ENCODE results near the gene F8A1. TPM values are rescaled to one million over a fixed set of nuclear protein-coding genes. Genes with fewer than 3 reads are reported as not detected.
"Not testable (repeated sequence)": the region's sequence is repeated elsewhere in the genome, so short reads cannot be mapped to it uniquely, and the experiment has no call there.

F8A1 gene
- total RNA-seq, 1 donor from 2014 or later: 42.9 TPM

- TF ChIP-seq, protein P1, sequence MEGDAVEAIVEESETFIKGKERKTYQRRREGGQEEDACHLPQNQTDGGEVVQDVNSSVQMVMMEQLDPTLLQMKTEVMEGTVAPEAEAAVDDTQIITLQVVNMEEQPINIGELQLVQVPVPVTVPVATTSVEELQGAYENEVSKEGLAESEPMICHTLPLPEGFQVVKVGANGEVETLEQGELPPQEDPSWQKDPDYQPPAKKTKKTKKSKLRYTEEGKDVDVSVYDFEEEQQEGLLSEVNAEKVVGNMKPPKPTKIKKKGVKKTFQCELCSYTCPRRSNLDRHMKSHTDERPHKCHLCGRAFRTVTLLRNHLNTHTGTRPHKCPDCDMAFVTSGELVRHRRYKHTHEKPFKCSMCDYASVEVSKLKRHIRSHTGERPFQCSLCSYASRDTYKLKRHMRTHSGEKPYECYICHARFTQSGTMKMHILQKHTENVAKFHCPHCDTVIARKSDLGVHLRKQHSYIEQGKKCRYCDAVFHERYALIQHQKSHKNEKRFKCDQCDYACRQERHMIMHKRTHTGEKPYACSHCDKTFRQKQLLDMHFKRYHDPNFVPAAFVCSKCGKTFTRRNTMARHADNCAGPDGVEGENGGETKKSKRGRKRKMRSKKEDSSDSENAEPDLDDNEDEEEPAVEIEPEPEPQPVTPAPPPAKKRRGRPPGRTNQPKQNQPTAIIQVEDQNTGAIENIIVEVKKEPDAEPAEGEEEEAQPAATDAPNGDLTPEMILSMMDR (IDR thresholded peaks at IDR 0.05): no peak
- intact Hi-C loops (cut with DNase I): no loop called here
- Histone ChIP-seq H3K4me1 (no peaks in the 10 kb centered on the region), H3K4me3 (no peak overlapping the region), H3K27ac (no peak overlapping the region), H3K36me3 (no peaks in the 10 kb centered on the region), H3K9me3 (no peaks in the 10 kb centered on the region), H3K27me3 (no peaks in the 10 kb centered on the region)
- no peak for ATAC-seq
- DNase-seq: no peak
These were observed 5.0 kb downstream of the F8A1 start for GRCh38 chrX:154890990-154891639.

DNA sequence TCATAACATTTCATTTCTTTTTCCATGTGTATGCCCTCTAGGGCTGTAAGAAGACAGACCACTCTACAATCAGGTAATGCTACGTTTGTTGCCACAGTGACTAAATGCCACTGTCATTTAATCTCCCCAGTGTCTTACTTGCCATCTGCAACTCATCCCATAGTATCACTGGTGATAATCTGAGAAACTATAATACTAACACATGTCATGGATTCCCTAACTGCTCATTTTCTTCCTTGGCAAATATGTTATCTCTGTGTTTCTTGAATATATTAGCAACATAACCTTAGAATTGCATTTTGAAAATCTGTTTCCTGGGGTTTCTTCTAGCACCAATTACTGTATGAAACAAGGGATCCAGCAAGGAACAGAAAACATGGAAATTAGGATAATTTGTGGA lies 6.1 kb downstream of the F8A1 start:
- no peak overlapping the region for H3K27ac ChIP-seq
- no peak overlapping the region for H3K4me3 ChIP-seq
- H3K27me3 ChIP-seq: no peaks in the 10 kb centered on the region
- no peaks in the 10 kb centered on the region for H3K4me1 ChIP-seq
- ATAC-seq (no peak), DNase-seq (no peak)
- no peaks in the 10 kb centered on the region for H3K36me3 ChIP-seq
- TF ChIP-seq, protein P1 (IDR thresholded peaks at IDR 0.05): no peak
- intact Hi-C loops (cut with DNase I): no loop called here
- no peaks in the 10 kb centered on the region for H3K9me3 ChIP-seq

DNA sequence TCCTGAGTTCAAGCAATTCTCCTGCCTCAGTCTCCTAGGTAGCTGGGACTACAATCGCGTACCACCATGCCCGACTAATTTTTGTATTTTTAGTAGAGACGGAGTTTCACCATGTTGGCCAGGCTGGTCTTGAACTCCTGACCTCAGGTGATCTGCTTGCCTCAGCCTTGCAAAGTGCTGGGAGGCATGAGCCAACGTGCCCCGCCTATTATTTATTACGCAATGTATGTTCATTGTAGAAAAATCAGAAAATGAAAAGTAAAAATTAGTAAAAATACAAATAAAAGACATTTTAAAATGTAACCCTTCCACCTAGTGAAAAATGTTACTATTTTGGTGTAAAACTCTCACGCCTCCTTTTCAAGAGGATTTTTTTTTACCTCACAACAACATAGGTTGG lies 14.2 kb downstream of the F8A1 start:
- TF ChIP-seq, protein P1 (IDR thresholded peaks at IDR 0.05): no peak
- no peaks in the 10 kb centered on the region for H3K36me3 ChIP-seq

GRCh38 chrX:154902408-154902807 lies 16.3 kb downstream of the F8A1 start:
- H3K4me3 ChIP-seq: no peak overlapping the region
- H3K4me1 ChIP-seq: no peaks in the 10 kb centered on the region
- H3K27ac ChIP-seq: no peak overlapping the region
- no peak for DNase-seq
- TF ChIP-seq, protein P1 (IDR thresholded peaks at IDR 0.05): no peak
- ATAC-seq: no peak
- no peaks in the 10 kb centered on the region for H3K9me3 ChIP-seq
- intact Hi-C loops (cut with DNase I): no loop called here
- no peaks in the 10 kb centered on the region for H3K27me3 ChIP-seq
- no peaks in the 10 kb centered on the region for H3K36me3 ChIP-seq

More for the DNA sequence above, 14.2 kb downstream of the F8A1 start:
- no peaks in the 10 kb centered on the region for H3K27me3 ChIP-seq
- intact Hi-C loops (cut with DNase I): no loop called here
- DNase-seq: no peak
- no peak overlapping the region for H3K4me3 ChIP-seq
- H3K4me1 ChIP-seq: no peaks in the 10 kb centered on the region
- no peak for ATAC-seq
- no peak overlapping the region for H3K27ac ChIP-seq
- no peaks in the 10 kb centered on the region for H3K9me3 ChIP-seq

- no peaks in the 10 kb centered on the region for H3K36me3 ChIP-seq
- intact Hi-C loops (cut with DNase I): no loop called here
- no peaks in the 10 kb centered on the region for H3K4me1 ChIP-seq
These were observed 22.7 kb downstream of the F8A1 start for GRCh38 chrX:154908821-154909220.

DNA sequence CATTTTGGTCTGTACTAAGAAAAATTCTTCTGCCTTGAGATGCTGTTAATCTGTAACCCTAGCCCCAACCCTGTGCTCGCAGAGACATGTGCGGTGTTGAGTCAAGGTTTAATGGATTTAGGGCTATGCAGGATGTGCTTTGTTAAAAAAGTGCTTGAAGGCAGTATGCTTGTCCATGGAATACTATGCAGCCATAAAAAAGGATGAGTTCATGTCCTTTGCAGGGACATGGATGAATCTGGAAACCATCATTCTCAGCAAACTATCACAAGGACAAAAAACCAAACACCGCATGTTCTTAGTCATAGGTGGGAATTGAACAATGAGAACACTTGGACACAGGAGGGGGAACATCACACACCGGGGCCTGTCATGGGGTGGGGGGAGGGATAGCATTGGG lies 23.9 kb downstream of the F8A1 start:
- intact Hi-C loops (cut with DNase I); H3K27me3 ChIP-seq; H3K36me3 ChIP-seq; H3K27ac ChIP-seq; H3K4me3 ChIP-seq; H3K4me1 ChIP-seq; DNase-seq; H3K9me3 ChIP-seq; ATAC-seq: not testable (repeated sequence)

More at GRCh38 chrX:154908821-154909220, 22.7 kb downstream of the F8A1 start:
- H3K27ac ChIP-seq: no peak overlapping the region
- no peak overlapping the region for H3K4me3 ChIP-seq
- ATAC-seq (no peak), DNase-seq (no peak)
- no peaks in the 10 kb centered on the region for H3K27me3 ChIP-seq
- no peaks in the 10 kb centered on the region for H3K9me3 ChIP-seq
- TF ChIP-seq, protein P1 (IDR thresholded peaks at IDR 0.05): no peak

- intact Hi-C loops (cut with DNase I); H3K27ac ChIP-seq; H3K4me3 ChIP-seq; H3K4me1 ChIP-seq; H3K9me3 ChIP-seq; H3K27me3 ChIP-seq; ATAC-seq; H3K36me3 ChIP-seq; DNase-seq: not testable (repeated sequence)
These were observed 24.4 kb downstream of the F8A1 start for GRCh38 chrX:154910528-154910927.
